ENCODE results near the gene LPCAT1. TPM values are rescaled to one million over a fixed set of nuclear protein-coding genes. Genes with fewer than 3 reads are reported as not detected.
A peak's percentile ranks its signal among the peaks of the same experiment; 100 is the strongest.

LPCAT1 gene
- total RNA-seq, 8 experiments from 2014 or later, result 16.8 to 39.2 (median 29.8) TPM

- WGBS, 10 experiments, result 80 to 100% (median 94%) methylated on average over 2 to 14 of the region's 28 CpGs; no CpG with 5 or more reads in 3 of the 10 experiments
- peak in 1 of 8 experiments; percentile 13 for ATAC-seq (replicated peaks in 6 of 8)
- Histone ChIP-seq H3K4me3 (no peak overlapping the region), H3K4me1 (replicated peaks in 1 of 2) (peaks cover 0 to 2% of the 10 kb centered on the region in 2 donors), H3K27ac (no peak overlapping the region)
- in situ Hi-C loops (cut with MboI; ENCODE audit: low pct_unique_long_range_greater_than_20kb in 2 of 9, low sequenced_read_pairs in 9 of 9, unreplicated experiment in 9 of 9), result no loop called here
These were observed 54.9 kb downstream of the LPCAT1 start for GRCh38 chr5:1468629-1469527.

GRCh38 chr5:1468247-1468612, 55.5 kb downstream of the LPCAT1 start:
- peak in 6 of 8 experiments; percentile 45 to 65 (median 55) for ATAC-seq (replicated peaks in 6 of 8)
- in situ Hi-C loops (cut with MboI; ENCODE audit: low pct_unique_long_range_greater_than_20kb in 2 of 9, low sequenced_read_pairs in 9 of 9, unreplicated experiment in 9 of 9), result no loop called here
- Histone ChIP-seq H3K4me1 (replicated peaks in 1 of 2) (peaks cover 0 to 2% of the 10 kb centered on the region in 2 donors), H3K4me3 (no peak overlapping the region), H3K27ac (no peak overlapping the region)
- WGBS, 10 experiments, result 40 to 95% (median 86%) methylated on average over 1 to 12 of the region's 15 CpGs; no CpG with 5 or more reads in 4 of the 10 experiments

GRCh38 chr5:1467341-1468246, 56.2 kb downstream of the LPCAT1 start:
- peak in 4 of 8 experiments; percentile 19 to 26 (median 20) for ATAC-seq (replicated peaks in 6 of 8)
- no peak overlapping the region for H3K4me3 ChIP-seq
- H3K4me1 ChIP-seq (replicated peaks in 1 of 2), result peaks cover 1 to 2% of the 10 kb centered on the region in 2 donors
- in situ Hi-C loops (cut with MboI; ENCODE audit: low pct_unique_long_range_greater_than_20kb in 2 of 9, low sequenced_read_pairs in 9 of 9, unreplicated experiment in 9 of 9), result no loop called here
- 83 to 100% (median 93%) methylated on average over 1 to 14 of the region's 51 CpGs; no CpG with 5 or more reads in 6 of the 10 experiments for WGBS, 10 experiments
- H3K27ac ChIP-seq, result no peak overlapping the region

- ATAC-seq (replicated peaks in 6 of 8), result no peak
- in situ Hi-C loops (cut with MboI; ENCODE audit: low pct_unique_long_range_greater_than_20kb in 2 of 9, low sequenced_read_pairs in 9 of 9, unreplicated experiment in 9 of 9), result no loop called here
- no peak overlapping the region for H3K27ac ChIP-seq
- WGBS, 10 experiments, result 80 to 100% (median 100%) methylated on average over 1 to 6 of the region's 37 CpGs; no CpG with 5 or more reads in 7 of the 10 experiments
- no peak overlapping the region for H3K4me3 ChIP-seq
- H3K4me1 ChIP-seq (replicated peaks in 1 of 2), result peaks cover 2% of the 10 kb centered on the region in 2 donors
These were observed 57.0 kb downstream of the LPCAT1 start for GRCh38 chr5:1466631-1467265.

- WGBS, 10 experiments, result 94 to 100% (median 100%) methylated on average over 2 to 10 of the region's 30 CpGs; no CpG with 5 or more reads in 6 of the 10 experiments
- ATAC-seq (replicated peaks in 6 of 8), result no peak
- H3K4me1 ChIP-seq (replicated peaks in 1 of 2), result peaks cover 2% of the 10 kb centered on the region in 2 donors
- no peak overlapping the region for H3K4me3 ChIP-seq
- in situ Hi-C loops (cut with MboI; ENCODE audit: low pct_unique_long_range_greater_than_20kb in 2 of 9, low sequenced_read_pairs in 9 of 9, unreplicated experiment in 9 of 9), result no loop called here
- H3K27ac ChIP-seq, result no peak overlapping the region
These were observed 57.7 kb downstream of the LPCAT1 start for GRCh38 chr5:1465966-1466471.

- Histone ChIP-seq H3K4me1 (replicated peaks in 1 of 2) (peaks cover 2% of the 10 kb centered on the region in 2 donors), H3K4me3 (no peak overlapping the region), H3K27ac (no peak overlapping the region)
- WGBS, 10 experiments, result 93 to 100% (median 95%) methylated on average over 3 to 14 of the region's 22 CpGs; no CpG with 5 or more reads in 4 of the 10 experiments
- in situ Hi-C loops (cut with MboI; ENCODE audit: low pct_unique_long_range_greater_than_20kb in 2 of 9, low sequenced_read_pairs in 9 of 9, unreplicated experiment in 9 of 9), result no loop called here
- no peak for ATAC-seq (replicated peaks in 6 of 8)
These were observed 58.6 kb downstream of the LPCAT1 start for GRCh38 chr5:1465117-1465516.

- H3K27ac ChIP-seq, result no peak overlapping the region
- WGBS, 10 experiments, result 76 to 100% (median 95%) methylated on average over 1 to 9 of the region's 18 CpGs; no CpG with 5 or more reads in 2 of the 10 experiments
- H3K4me3 ChIP-seq, result no peak overlapping the region
- H3K4me1 ChIP-seq (replicated peaks in 1 of 2), result peaks cover 0 to 2% of the 10 kb centered on the region in 2 donors
- in situ Hi-C loops (cut with MboI; ENCODE audit: low pct_unique_long_range_greater_than_20kb in 2 of 9, low sequenced_read_pairs in 9 of 9, unreplicated experiment in 9 of 9), result no loop called here
- no peak for ATAC-seq (replicated peaks in 6 of 8)
These were observed 59.2 kb downstream of the LPCAT1 start for GRCh38 chr5:1464511-1464910.

GRCh38 chr5:1464096-1464446, 59.7 kb downstream of the LPCAT1 start:
- peaks cover 0 to 2% of the 10 kb centered on the region in 2 donors for H3K4me1 ChIP-seq (replicated peaks in 1 of 2)
- 90 to 100% (median 93%) methylated on average over 1 to 9 of the region's 14 CpGs; no CpG with 5 or more reads in 7 of the 10 experiments for WGBS, 10 experiments
- in situ Hi-C loops (cut with MboI; ENCODE audit: low pct_unique_long_range_greater_than_20kb in 2 of 9, low sequenced_read_pairs in 9 of 9, unreplicated experiment in 9 of 9), result no loop called here
- no peak overlapping the region for H3K4me3 ChIP-seq
- no peak overlapping the region for H3K27ac ChIP-seq
- ATAC-seq (replicated peaks in 6 of 8), result no peak

- H3K4me3 ChIP-seq, result no peak overlapping the region
- 80 to 100% (median 93%) methylated on average over 1 to 16 of the region's 46 CpGs; no CpG with 5 or more reads in 3 of the 10 experiments for WGBS, 10 experiments
- peaks cover 0 to 2% of the 10 kb centered on the region in 2 donors for H3K4me1 ChIP-seq (replicated peaks in 1 of 2)
- ATAC-seq (replicated peaks in 6 of 8), result no peak
- no peak overlapping the region for H3K27ac ChIP-seq
- in situ Hi-C loops (cut with MboI; ENCODE audit: low pct_unique_long_range_greater_than_20kb in 2 of 9, low sequenced_read_pairs in 9 of 9, unreplicated experiment in 9 of 9), result no loop called here
These were observed 60.2 kb downstream of the LPCAT1 start for GRCh38 chr5:1463326-1464095.

- Histone ChIP-seq H3K4me1 (replicated peaks in 1 of 2) (peaks cover 0 to 2% of the 10 kb centered on the region in 2 donors), H3K27ac (peak overlapping the region in 1 of 2 donors; percentile 34), H3K4me3 (no peak overlapping the region)
- in situ Hi-C loops (cut with MboI; ENCODE audit: low pct_unique_long_range_greater_than_20kb in 2 of 9, low sequenced_read_pairs in 9 of 9, unreplicated experiment in 9 of 9), result no loop called here
- whole genome bisulfite sequencing, 10 experiments, result 44 to 100% (median 69%) methylated on average over 3 to 14 of the region's 20 CpGs; no CpG with 5 or more reads in 4 of the 10 experiments
- ATAC-seq (replicated peaks in 6 of 8), result peak in 5 of 8 experiments; percentile 58 to 92 (median 90)
These were observed 61.4 kb downstream of the LPCAT1 start for GRCh38 chr5:1462358-1462757.

GRCh38 chr5:1461396-1461795, 62.4 kb downstream of the LPCAT1 start:
- WGBS, 10 experiments, result 90 to 100% (median 98%) methylated on average over 1 to 8 of the region's 10 CpGs; no CpG with 5 or more reads in 4 of the 10 experiments
- H3K27ac ChIP-seq, result no peak overlapping the region
- in situ Hi-C loops (cut with MboI; ENCODE audit: low pct_unique_long_range_greater_than_20kb in 2 of 9, low sequenced_read_pairs in 9 of 9, unreplicated experiment in 9 of 9), result no loop called here
- ATAC-seq (replicated peaks in 6 of 8), result no peak
- peaks cover 0 to 2% of the 10 kb centered on the region in 2 donors for H3K4me1 ChIP-seq (replicated peaks in 1 of 2)
- H3K4me3 ChIP-seq, result no peak overlapping the region

All from motor neuron (in vitro differentiated cells).